SK-N-SH (cell line): ENCODE data around the gene CDC26.

Source experiments
- CHD2 ChIP-seq: fragments of 150-350 bp; IDR thresholded peaks from 2 replicates; pipeline ENCODE4 v1.6.1; 2018; ENCODE audit warnings: low read length; ENCODE audit not compliant: partially characterized antibody
- CTCF ChIP-seq: fragments of 200-600 bp; sonication (generic); IDR thresholded peaks from 2 replicates; pipeline ENCODE4 v1.6.1; 2017; ENCODE audit warnings: antibody characterized with exemption, mild to moderate bottlenecking, moderate library complexity
- EP300 ChIP-seq, 2 experiments: IDR thresholded peaks; 2 replicates each; pipeline versions ENCODE4 v1.4.0 to v1.6.1; 2012; ENCODE audit warnings: borderline replicate concordance in 1 of 2, low read depth in 1 of 2, low read length in 1 of 2
- EZH2phosphoT487 ChIP-seq: fragments of 200-600 bp; sonication (generic); IDR thresholded peaks from 2 replicates; pipeline ENCODE4 v1.6.1; 2017; ENCODE audit warnings: low read depth, mixed run types, mild to moderate bottlenecking, antibody characterized with exemption, moderate library complexity, borderline replicate concordance
- RFX5 ChIP-seq: IDR thresholded peaks from 2 replicates; pipeline ENCODE4 v1.6.1; 2012; ENCODE audit warnings: mild to moderate bottlenecking, improper control_type of control experiment, low read length
- TAF1 ChIP-seq: IDR thresholded peaks from 2 replicates; pipeline ENCODE4 v1.6.1; 2012; ENCODE audit warnings: low read depth, mild to moderate bottlenecking, low read length, moderate library complexity, borderline replicate concordance
- TCF12 ChIP-seq: IDR thresholded peaks from 2 replicates; pipeline ENCODE4 v1.4.0; 2012
- USF1 ChIP-seq: IDR thresholded peaks from 2 replicates; pipeline ENCODE4 v1.4.0; 2012; ENCODE audit warnings: low read depth, borderline replicate concordance

- TF ChIP-seq USF1 (no peak), CTCF (no peak), CHD2 (no peak), TCF12 (no peak), TAF1 (no peak), EZH2phosphoT487 (no peak), EP300 (IDR thresholded peaks at IDR 0.05; ENCODE audit: borderline replicate concordance in 1 of 2, low read depth in 1 of 2, low read length in 1 of 2) (no peak), RFX5 (no peak)
These were observed 6.0 kb downstream of the CDC26 start for GRCh38 chr9:113269355-113269754.
